Fibroblast of lung (primary cell): ENCODE data around the gene ALS2CL. TPM values are rescaled to one million over a fixed set of nuclear protein-coding genes. Genes with fewer than 3 reads are reported as not detected.

Experiments used
- DNase-seq, 2 donors: peaks; one replicate each; pipeline versions ENCODE4 v3.0.0 to v3.0.0-alpha.2; 2010; ENCODE audit warnings: low read depth in 2 of 2
- H2AFZ ChIP-seq: 2 replicates; pipeline ENCODE4 v1.5.1; 2012; ENCODE audit warnings: low read length, control low read depth, inconsistent platforms
- H3K27ac ChIP-seq: 2 replicates; pipeline ENCODE4 v1.5.1; 2011; ENCODE audit warnings: low read length, control low read depth; ENCODE audit not compliant: insufficient read depth
- H3K27me3 ChIP-seq: 2 replicates; pipeline ENCODE4 v1.5.1; 2011; ENCODE audit warnings: mild to moderate bottlenecking, low read length; ENCODE audit not compliant: control insufficient read depth, insufficient read depth
- H3K36me3 ChIP-seq: 2 replicates; pipeline ENCODE4 v1.5.1; 2011; ENCODE audit warnings: low read length; ENCODE audit not compliant: control insufficient read depth, insufficient read depth
- H3K4me1 ChIP-seq: 2 replicates; pipeline ENCODE4 v1.5.1; 2011; ENCODE audit warnings: low read length; ENCODE audit not compliant: control insufficient read depth, insufficient read depth; ENCODE audit errors: extremely low read depth
- H3K4me2 ChIP-seq: 2 replicates; pipeline ENCODE4 v1.5.1; 2011; ENCODE audit warnings: low read length, control low read depth; ENCODE audit not compliant: insufficient read depth; ENCODE audit errors: extremely low read depth
- H3K4me3 ChIP-seq, 4 experiments: fragments of 200-600 bp in 1 of 4; sonication (generic) in 1 of 4; replicated peaks in 1 of 4; 2 replicates each; pipeline ENCODE4 v1.5.1; 2011 to 2016; ENCODE audit warnings: low read length in 4 of 4, low read depth in 3 of 4, mild to moderate bottlenecking in 3 of 4, control low read depth in 2 of 4, inconsistent platforms in 1 of 4, mixed read lengths in 1 of 4; ENCODE audit not compliant: insufficient read depth in 1 of 4; ENCODE audit errors: control extremely low read depth in 1 of 4
- H3K79me2 ChIP-seq: 2 replicates; pipeline ENCODE4 v1.5.1; 2012; ENCODE audit warnings: mild to moderate bottlenecking, low read length, inconsistent platforms; ENCODE audit not compliant: control insufficient read depth, insufficient read depth
- H3K9ac ChIP-seq: 2 replicates; pipeline ENCODE4 v1.5.1; 2011; ENCODE audit warnings: mild to moderate bottlenecking, low read length, control low read depth; ENCODE audit not compliant: insufficient read depth
- H3K9me3 ChIP-seq: 2 replicates; pipeline ENCODE4 v1.5.1; 2012; ENCODE audit warnings: low read depth, low read length; ENCODE audit not compliant: control insufficient read depth, insufficient read depth
- H4K20me1 ChIP-seq: 2 replicates; pipeline ENCODE4 v1.5.1; 2011; ENCODE audit warnings: low read length; ENCODE audit not compliant: control insufficient read depth, insufficient read depth; ENCODE audit errors: extremely low read depth
- EZH2 ChIP-seq: IDR thresholded peaks from 2 replicates; pipeline ENCODE4 v1.5.1; 2012; ENCODE audit warnings: low read length, control low read depth, mild to moderate bottlenecking; ENCODE audit errors: missing control alignments
- polyA plus RNA-seq, 2 donors: library from polyadenylated mRNA; depleted of rRNA in 1 of 2; stranded (reverse) in 1 of 2; unstranded in 1 of 2; fragments of >200 nt; gene quantifications; 2 replicates each; pipeline ENCODE4 v1.2.1, GENCODE V29; 2011 to 2012; ENCODE audit warnings: missing spikeins in 1 of 2
- total RNA-seq: library from RNA; depleted of rRNA; stranded (reverse); fragments of >200 nt; gene quantifications from 2 replicates; pipeline ENCODE4 v1.2.1, GENCODE V29; 2014
- TF ChIP-seq, protein P1 (sequence below), 2 donors: IDR thresholded peaks in 1 of 2; conservative IDR thresholded peaks in 1 of 2; 1 replicate in 1 of 2; 2 replicates in 1 of 2; pipeline ENCODE4 v1.5.1; 2011 to 2012; ENCODE audit warnings: low read length in 2 of 2, control low read depth in 1 of 2, inconsistent platforms in 1 of 2, low read depth in 1 of 2, mild to moderate bottlenecking in 1 of 2

ALS2CL gene
- total and polyA plus RNA-seq, 2 donors (not counting 1 experiment from before 2014, with no cell fraction given), result 4.4 to 19.7 TPM

GRCh38 chr3:46629551-46630517, 63.6 kb downstream of the ALS2CL start:
- no peaks in the 10 kb centered on the region for H4K20me1 ChIP-seq
- H2AFZ ChIP-seq, result peak overlapping the region; percentile 82
- peak; percentile 73 to 77 for DNase-seq
- peak overlapping the region; percentile 74 for H3K4me2 ChIP-seq
- no peak for TF ChIP-seq EZH2
- TF ChIP-seq, protein P1, sequence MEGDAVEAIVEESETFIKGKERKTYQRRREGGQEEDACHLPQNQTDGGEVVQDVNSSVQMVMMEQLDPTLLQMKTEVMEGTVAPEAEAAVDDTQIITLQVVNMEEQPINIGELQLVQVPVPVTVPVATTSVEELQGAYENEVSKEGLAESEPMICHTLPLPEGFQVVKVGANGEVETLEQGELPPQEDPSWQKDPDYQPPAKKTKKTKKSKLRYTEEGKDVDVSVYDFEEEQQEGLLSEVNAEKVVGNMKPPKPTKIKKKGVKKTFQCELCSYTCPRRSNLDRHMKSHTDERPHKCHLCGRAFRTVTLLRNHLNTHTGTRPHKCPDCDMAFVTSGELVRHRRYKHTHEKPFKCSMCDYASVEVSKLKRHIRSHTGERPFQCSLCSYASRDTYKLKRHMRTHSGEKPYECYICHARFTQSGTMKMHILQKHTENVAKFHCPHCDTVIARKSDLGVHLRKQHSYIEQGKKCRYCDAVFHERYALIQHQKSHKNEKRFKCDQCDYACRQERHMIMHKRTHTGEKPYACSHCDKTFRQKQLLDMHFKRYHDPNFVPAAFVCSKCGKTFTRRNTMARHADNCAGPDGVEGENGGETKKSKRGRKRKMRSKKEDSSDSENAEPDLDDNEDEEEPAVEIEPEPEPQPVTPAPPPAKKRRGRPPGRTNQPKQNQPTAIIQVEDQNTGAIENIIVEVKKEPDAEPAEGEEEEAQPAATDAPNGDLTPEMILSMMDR (conservative IDR thresholded peaks at IDR 0.05 in 1 of 2, IDR thresholded peaks at IDR 0.05 in 1 of 2; ENCODE audit: low read depth in 1 of 2, low read length in 2 of 2), result peak; percentile 95 to 98
- no peaks in the 10 kb centered on the region for H3K9me3 ChIP-seq
- H3K27me3 ChIP-seq, result peaks cover 2% of the 10 kb centered on the region
- H3K36me3 ChIP-seq, result no peaks in the 10 kb centered on the region
- H3K27ac ChIP-seq, result no peak overlapping the region
- H3K4me3 ChIP-seq, result peak overlapping the region in 3 of 4 experiments; percentile 1 to 42 (median 32)
- no peak overlapping the region for H3K9ac ChIP-seq
- no peaks in the 10 kb centered on the region for H3K79me2 ChIP-seq
- H3K4me1 ChIP-seq, result peaks cover 2% of the 10 kb centered on the region

GRCh38 chr3:46628901-46629369, 64.5 kb downstream of the ALS2CL start:
- TF ChIP-seq, protein P1 (conservative IDR thresholded peaks at IDR 0.05 in 1 of 2, IDR thresholded peaks at IDR 0.05 in 1 of 2; ENCODE audit: low read depth in 1 of 2, low read length in 2 of 2), result no peak
- TF ChIP-seq EZH2, result no peak
- Histone ChIP-seq H4K20me1 (no peaks in the 10 kb centered on the region), H3K4me2 (no peak overlapping the region), H3K27ac (no peak overlapping the region), H3K9me3 (no peaks in the 10 kb centered on the region), H3K4me3 (no peak overlapping the region), H3K79me2 (no peaks in the 10 kb centered on the region), H3K4me1 (peaks cover 2% of the 10 kb centered on the region), H3K9ac (no peak overlapping the region), H3K27me3 (peaks cover 2% of the 10 kb centered on the region), H3K36me3 (no peaks in the 10 kb centered on the region), H2AFZ (peak overlapping the region; percentile 37)
- peak in 1 of 2 donors; percentile 67 for DNase-seq

GRCh38 chr3:46627078-46627477, 66.4 kb downstream of the ALS2CL start:
- no peak for TF ChIP-seq EZH2
- TF ChIP-seq, protein P1 (conservative IDR thresholded peaks at IDR 0.05 in 1 of 2, IDR thresholded peaks at IDR 0.05 in 1 of 2; ENCODE audit: low read depth in 1 of 2, low read length in 2 of 2), result no peak
- DNase-seq, result no peak
- H3K9ac ChIP-seq, result no peak overlapping the region
- peaks cover 2% of the 10 kb centered on the region for H3K4me1 ChIP-seq
- H3K4me3 ChIP-seq, result no peak overlapping the region
- peaks cover 2% of the 10 kb centered on the region for H3K27me3 ChIP-seq
- no peak overlapping the region for H3K27ac ChIP-seq
- no peaks in the 10 kb centered on the region for H3K79me2 ChIP-seq
- no peaks in the 10 kb centered on the region for H4K20me1 ChIP-seq
- no peaks in the 10 kb centered on the region for H3K9me3 ChIP-seq
- no peak overlapping the region for H3K4me2 ChIP-seq
- H2AFZ ChIP-seq, result no peak overlapping the region
- no peaks in the 10 kb centered on the region for H3K36me3 ChIP-seq
